Chondrocyte (in vitro differentiated cells): ENCODE results near the gene SPOCK2. TPM values are rescaled to one million over a fixed set of nuclear protein-coding genes. Genes with fewer than 3 reads are reported as not detected.

Source experiments
- DNase-seq: peaks from one replicate; pipeline ENCODE4 v3.0.0; 2021; ENCODE audit warnings: mixed read lengths, low spot score
- H3K27ac Mint-ChIP-seq: one replicate; pipeline ENCODE4 v1.8.0; 2021; ENCODE audit warnings: mild to moderate bottlenecking, moderate library complexity, mixed read lengths; ENCODE audit not compliant: unreplicated experiment
- H3K27me3 Mint-ChIP-seq: 2 replicates; pipeline ENCODE4 v1.8.0; 2021; ENCODE audit warnings: low read depth, mixed read lengths
- H3K36me3 Mint-ChIP-seq: 2 replicates; pipeline ENCODE4 v1.8.0; 2021; ENCODE audit warnings: low read depth, mixed read lengths
- H3K4me1 Mint-ChIP-seq: 2 replicates; pipeline ENCODE4 v1.8.0; 2021; ENCODE audit warnings: low read depth, mild to moderate bottlenecking, mixed read lengths
- H3K4me3 Mint-ChIP-seq: one replicate; pipeline ENCODE4 v1.8.0; 2021; ENCODE audit warnings: mild to moderate bottlenecking, moderate library complexity, mixed read lengths; ENCODE audit not compliant: unreplicated experiment
- H3K9me3 Mint-ChIP-seq: 2 replicates; pipeline ENCODE4 v1.8.0; 2021; ENCODE audit warnings: low read depth, mixed read lengths
- CTCF ChIP-seq: fragments of 200-600 bp; sonication (generic); IDR thresholded peaks from 2 replicates; pipeline ENCODE4 v1.5.0; 2021; ENCODE audit warnings: antibody characterized with exemption, mild to moderate bottlenecking, moderate library complexity
- total RNA-seq: library from RNA; stranded (reverse); gene quantifications from 3 replicates; pipeline ENCODE4 v1.2.1, GENCODE V29; 2021

The SPOCK2 gene
- total RNA-seq, 1 donor from 2014 or later, result 0.32 TPM

GRCh38 chr10:72092171-72092924 lies 4.0 kb upstream of the SPOCK2 start:
- Mint-ChIP-seq H3K27ac (no peak overlapping the region), H3K36me3 (peaks cover 15% of the 10 kb centered on the region), H3K9me3 (no peaks in the 10 kb centered on the region), H3K27me3 (peaks cover 11% of the 10 kb centered on the region), H3K4me1 (peaks cover 21% of the 10 kb centered on the region), H3K4me3 (no peak overlapping the region)
- no peak for DNase-seq
- TF ChIP-seq CTCF, result no peak

- Mint-ChIP-seq H3K4me1 (peaks cover 8% of the 10 kb centered on the region), H3K9me3 (no peaks in the 10 kb centered on the region), H3K36me3 (peaks cover 7% of the 10 kb centered on the region), H3K27ac (no peak overlapping the region), H3K27me3 (peaks cover 18% of the 10 kb centered on the region), H3K4me3 (no peak overlapping the region)
- no peak for DNase-seq
- TF ChIP-seq CTCF, result no peak
These were observed 2.0 kb upstream of the SPOCK2 start for GRCh38 chr10:72090326-72090725.

GRCh38 chr10:72089618-72090017 lies 1.3 kb upstream of the SPOCK2 start:
- Mint-ChIP-seq H3K9me3 (no peaks in the 10 kb centered on the region), H3K4me3 (no peak overlapping the region), H3K4me1 (peaks cover 8% of the 10 kb centered on the region), H3K27me3 (peaks cover 18% of the 10 kb centered on the region), H3K27ac (no peak overlapping the region), H3K36me3 (peaks cover 6% of the 10 kb centered on the region)
- no peak for DNase-seq
- no peak for TF ChIP-seq CTCF

GRCh38 chr10:72088889-72089575 lies 681 bp upstream of the SPOCK2 start:
- Mint-ChIP-seq H3K4me3 (no peak overlapping the region), H3K9me3 (no peaks in the 10 kb centered on the region), H3K27me3 (peaks cover 18% of the 10 kb centered on the region), H3K27ac (no peak overlapping the region), H3K36me3 (peaks cover 5% of the 10 kb centered on the region), H3K4me1 (peaks cover 8% of the 10 kb centered on the region)
- TF ChIP-seq CTCF, result no peak
- no peak for DNase-seq

GRCh38 chr10:72087392-72087968 lies 871 bp downstream of the SPOCK2 start:
- Mint-ChIP-seq H3K4me1 (peaks cover 8% of the 10 kb centered on the region), H3K36me3 (peaks cover 5% of the 10 kb centered on the region), H3K4me3 (no peak overlapping the region), H3K27me3 (peaks cover 18% of the 10 kb centered on the region), H3K27ac (no peak overlapping the region), H3K9me3 (no peaks in the 10 kb centered on the region)
- TF ChIP-seq CTCF, result no peak
- no peak for DNase-seq
